NCI-H1092 treated with DMSO at 0.1 percent for 48 hours (cell line): Measurements from ENCODE around the gene ACP1.

ENCODE experiments used
- DNase-seq: peaks from one replicate; lab custom pipeline; 2025; lab: John Stamatoyannopoulos, UW

ACP1 gene

DNA sequence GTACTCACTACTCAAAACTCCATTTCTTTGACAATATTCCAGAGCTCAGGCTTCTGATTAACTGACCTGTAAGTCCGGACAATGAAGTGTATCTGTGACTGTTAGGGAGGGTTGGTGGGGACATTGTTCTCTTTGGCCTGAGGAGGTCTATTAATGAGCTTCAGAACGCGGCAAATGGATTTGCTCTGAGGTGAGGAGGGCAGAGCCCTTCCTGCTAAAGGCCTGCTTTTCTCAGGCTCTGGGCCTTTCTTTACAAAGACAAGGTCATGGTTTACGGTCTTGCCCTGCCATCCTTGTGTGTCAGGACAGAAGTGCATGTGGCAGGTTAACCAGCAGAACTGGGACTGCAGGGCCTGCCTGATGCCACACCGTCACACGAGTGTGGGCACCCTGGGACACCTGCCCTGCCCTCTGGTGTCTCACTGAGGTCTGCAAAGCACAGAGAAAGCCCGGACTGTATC lies 15.9 kb downstream of the ACP1 start:
- DNase-seq: no peak

DNA sequence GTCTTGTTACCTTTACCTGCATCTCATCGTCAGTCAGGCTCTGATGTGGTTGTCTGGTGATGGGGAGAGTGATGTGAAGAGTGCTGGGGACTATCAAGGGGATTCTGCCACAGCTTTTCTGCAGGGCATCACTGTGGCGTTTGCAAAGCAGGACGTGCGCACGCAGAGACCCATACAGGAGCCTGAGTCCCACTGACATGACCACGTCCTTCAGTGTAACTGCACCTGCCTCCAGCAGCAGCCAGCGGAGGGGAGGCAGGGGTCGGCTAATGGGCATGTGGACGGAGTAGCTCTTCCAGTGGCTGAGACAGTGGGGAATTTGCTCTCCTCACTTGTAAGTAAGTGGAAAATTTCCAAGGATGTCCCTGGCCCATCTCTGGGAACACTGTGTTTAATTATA lies 16.6 kb downstream of the ACP1 start:
- no peak for DNase-seq

DNA sequence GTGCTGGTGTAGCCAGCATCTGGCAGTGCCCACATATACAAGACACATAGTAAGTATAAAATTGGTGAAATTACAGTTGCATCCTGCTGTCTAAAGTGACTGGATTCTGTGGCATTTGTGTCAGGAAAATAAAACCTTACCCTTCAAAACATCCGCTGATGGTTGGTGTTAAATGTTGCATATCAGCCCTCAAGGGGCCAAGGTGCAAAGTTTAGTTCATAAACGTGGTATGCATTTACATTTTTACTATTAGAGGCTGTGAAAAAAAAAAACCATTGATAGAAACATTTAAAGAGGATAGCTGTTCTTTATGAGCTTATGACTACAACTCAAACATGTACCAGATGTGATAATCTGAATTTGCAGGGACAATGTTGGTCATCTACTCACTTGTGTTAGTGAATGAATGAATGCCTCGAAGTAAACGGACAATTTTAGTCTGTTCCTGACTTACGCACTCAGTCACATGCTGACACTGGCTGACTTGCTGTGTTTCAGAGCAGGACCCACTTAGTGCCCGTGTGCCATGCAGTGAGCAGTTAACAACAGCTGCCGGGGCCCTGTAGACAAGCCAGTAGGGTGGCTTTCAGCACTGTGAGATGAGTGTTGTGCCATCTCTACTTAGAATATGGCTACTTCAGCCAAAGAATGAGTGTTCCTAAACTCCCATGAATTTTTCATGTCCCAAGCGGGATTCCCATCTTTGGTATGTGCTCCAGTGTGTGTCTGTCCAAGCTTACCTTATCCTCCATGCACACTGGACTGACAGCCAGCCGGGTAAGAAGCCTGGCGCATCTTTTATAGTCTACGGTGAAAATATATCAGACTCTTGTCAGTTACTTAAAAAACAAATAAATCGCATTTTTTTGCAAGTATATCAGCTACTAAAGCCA lies 17.9 kb downstream of the ACP1 start:
- DNase-seq: no peak

DNA sequence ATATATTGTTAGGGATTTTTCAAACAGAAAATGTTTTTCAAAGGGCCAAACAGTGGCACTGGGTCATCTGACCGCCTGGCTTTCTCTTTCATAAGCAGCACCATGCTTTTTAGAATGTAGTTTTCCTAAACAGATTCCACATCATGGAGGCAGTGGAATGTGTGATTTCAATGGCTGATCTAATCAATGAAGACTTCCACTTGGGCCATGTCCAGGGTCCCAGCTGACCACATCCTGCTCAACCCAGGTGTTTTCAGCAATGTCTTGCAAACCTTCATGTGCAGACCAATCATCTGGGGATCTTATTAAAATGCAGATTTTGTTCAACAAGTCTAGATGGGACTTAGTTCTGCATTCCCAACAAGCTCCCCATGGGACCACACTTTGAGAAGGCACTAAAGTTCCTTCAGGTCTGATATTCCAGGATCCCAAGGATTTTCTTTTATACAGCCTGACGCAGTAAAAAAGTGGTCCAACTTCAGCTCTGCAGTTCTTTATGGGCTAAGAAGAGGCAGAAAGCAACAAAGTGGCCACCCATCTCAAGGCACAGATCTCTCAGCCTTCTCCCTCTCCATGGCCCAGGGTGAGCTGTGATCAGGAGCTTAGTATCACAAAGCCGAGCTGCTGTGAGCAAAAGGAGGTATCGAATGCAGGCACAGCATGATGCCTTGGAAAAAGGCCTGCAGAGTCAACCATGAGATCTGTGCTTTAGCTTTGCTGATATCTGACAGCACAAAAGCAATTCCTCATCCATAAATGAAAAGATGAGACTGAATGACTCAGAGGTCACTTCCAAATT lies 19.4 kb downstream of the ACP1 start:
- no peak for DNase-seq

DNA sequence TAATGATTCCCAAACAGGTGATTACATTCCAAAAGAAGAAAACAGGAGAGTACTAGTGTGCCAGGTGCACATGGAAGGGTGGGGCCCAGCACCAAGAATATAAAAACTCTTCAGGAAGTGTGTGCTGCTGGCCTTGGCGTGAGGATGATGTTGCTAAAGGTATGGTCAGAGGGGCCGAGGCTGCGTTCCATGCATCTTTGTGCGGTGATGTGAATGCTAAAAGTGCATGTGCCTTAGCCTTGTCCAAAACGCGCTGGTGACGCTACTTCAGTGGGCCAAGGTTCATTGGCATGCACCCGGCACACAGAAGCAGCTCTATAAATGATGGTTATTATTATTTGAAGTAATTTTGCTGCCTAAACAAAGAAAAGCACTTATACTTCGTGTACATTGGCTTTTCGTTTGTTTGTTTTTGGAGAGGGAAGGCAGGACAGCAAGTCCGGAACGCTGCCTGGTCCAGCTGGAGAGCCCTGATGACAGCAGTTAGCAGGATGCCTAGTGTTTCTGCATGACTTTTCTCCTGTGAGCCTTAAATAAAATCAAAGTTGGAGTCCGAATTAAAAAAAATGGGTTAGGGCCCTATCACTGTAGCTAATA lies 20.2 kb downstream of the ACP1 start:
- no peak for DNase-seq

DNA sequence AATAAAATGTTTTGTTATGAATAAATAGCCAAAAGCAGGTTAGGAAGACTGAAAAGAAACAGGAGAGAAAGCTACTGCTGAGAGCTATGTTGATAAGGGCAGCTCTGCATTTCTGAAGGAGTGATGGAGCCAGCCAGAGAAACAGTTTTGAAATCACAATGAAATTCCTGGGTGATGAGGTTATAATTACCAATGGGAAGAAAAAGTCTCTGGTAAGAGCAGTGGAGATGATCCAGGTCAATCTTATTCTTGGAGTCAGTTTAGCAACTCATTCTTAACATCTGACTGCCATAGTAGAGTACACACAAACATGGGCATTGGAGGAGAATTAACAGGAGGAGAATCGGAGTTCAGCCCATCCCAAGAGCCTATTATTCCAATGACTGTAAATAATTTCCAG lies 20.8 kb downstream of the ACP1 start:
- no peak for DNase-seq

DNA sequence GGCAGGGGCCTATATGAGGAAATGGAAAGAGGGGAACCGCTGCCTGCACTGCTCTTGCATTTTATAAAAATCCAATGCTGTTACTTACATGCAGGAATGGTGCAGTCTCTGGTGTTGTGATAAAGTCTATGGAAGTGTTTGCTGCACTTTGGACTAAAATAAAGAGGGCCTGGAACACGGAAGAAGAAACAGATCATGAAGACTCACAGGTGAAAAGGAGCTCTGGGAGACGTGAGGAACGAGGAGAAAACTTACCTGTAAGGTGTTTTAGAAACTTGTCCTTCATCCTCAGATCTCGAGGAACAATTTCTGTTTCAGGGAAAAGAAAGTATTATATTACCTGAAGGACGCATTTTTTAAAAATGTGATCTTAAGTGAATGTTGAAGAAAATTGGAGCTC lies 21.3 kb downstream of the ACP1 start:
- no peak for DNase-seq

DNA sequence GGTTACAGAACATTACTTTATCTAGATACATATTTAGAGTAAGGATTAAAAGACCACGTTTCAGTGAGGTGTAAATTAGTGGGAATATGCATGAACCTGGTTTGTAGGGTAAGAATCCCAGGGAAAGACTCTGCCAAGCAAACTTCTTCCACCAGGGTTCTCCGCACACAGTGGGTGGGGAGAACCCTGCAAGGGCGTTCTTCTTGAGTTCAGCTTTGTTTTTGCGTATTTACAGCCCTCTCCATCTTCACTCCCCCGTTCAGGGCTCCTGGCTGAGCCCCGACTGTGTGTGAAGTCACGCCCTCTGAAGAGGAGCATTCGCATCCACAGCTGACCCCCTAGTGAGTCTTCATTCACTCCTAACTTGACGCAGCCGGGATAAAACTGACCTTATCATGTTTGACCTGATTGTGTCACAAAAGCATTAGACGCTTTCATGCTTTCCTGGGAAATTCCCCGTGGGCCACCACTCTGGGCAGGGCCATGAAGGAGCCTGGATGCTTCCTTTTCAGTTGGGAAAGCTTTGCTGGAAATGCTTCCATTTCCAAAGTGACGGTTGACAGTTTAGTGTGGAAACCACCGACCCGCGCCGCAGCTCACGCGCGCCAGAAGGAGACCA lies 22.1 kb downstream of the ACP1 start:
- DNase-seq: no peak

DNA sequence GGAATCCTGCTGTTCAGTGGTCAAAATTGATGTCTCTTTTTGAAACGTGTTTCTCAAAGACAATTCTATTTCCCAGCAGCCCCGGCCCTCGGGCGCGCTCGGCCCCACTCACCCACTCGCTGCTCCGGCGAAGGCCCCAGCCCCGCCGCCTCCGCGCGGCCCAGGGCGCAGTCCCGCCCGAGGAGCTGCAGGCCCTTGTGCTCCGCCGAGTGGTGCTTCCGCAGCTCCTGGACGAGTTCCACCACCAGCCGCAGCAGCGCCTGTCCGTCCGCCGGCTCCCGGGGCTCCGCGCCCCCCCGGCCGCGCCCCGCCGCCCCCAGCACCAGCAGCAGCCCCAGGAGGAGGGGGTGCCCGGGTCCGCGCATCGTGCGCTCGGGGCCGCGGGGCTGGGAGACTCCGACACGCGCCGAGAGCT lies 22.7 kb downstream of the ACP1 start:
- DNase-seq: no peak

DNA sequence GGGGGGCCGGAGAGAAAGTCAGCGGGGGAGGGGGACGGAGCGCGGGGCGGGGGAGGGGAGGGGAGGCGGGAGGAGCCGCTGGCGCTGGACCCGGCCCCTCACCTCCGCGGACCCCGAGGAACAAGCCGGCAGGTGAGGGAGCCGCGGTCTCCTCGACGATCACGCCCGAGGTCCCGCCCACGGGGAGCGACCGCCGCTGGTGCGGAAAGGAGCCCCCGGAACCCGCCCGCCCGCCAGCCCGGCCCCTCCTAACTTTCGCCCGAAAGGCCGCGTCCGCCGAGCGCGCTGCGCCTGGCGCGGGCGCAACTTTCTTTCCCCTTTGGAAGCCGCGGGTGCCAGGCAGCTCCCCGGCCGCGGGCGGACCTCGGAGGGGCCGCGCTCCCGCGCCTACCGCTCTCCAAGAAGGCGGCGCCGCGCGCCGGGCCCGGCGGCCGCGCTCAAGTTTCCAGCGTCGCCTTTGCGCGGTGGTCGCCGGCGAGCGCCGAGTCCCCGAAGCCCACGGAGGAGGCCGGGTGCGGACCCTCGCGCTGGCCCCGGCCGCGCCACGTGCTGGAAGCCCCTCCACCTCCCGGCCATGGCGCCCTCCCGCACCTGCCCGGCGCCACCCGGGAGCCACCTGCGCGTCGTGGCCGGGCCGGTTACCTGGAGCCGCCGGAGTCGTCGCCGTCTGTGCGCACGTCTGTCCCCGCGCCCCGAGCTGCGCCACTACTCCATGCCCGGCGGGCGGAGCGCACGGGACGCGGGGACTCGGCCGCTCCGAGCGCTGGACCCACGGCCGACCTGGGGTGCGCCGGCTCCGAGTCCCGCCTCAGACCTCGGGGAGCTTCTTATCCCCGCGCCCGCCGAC lies 23.4 kb downstream of the ACP1 start, which contains the start of gene ALKAL2:
Gene ALKAL2, minus strand, starts transcription at position 181 of the 847 bp plus-strand sequence. CDS start 256 bp downstream, outside the sequence.
- DNase-seq: no peak

DNA sequence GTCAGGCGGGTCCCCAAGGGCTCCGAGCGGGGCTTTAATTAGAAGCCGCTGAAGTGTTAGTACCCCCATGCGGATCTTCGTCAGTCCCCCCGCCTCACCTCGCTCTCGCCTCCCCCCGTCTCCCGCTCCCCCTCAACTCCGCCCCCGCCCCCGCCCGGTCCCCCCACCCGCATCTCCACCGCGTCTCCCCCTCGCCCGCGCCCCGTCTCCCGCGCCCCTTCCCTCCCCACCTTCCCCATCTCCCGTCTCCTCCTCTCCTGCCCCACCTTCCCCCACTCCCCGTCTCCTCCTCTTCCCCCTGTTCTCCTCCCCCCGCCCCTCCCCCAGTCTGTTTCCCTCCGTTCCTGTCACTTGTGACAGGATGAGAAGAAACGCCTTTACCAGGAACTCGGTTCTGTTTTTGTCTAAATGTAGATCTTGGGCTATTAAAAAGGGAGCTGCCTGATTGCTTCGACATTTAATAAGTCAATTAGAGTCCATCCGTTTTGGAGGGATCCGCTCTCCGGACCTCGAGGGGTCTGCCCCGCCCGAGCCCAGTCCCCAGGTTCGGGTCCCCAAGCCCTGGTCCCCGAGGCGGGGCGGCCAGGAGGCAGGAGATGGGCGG lies 24.1 kb downstream of the ACP1 start:
- no peak for DNase-seq

DNA sequence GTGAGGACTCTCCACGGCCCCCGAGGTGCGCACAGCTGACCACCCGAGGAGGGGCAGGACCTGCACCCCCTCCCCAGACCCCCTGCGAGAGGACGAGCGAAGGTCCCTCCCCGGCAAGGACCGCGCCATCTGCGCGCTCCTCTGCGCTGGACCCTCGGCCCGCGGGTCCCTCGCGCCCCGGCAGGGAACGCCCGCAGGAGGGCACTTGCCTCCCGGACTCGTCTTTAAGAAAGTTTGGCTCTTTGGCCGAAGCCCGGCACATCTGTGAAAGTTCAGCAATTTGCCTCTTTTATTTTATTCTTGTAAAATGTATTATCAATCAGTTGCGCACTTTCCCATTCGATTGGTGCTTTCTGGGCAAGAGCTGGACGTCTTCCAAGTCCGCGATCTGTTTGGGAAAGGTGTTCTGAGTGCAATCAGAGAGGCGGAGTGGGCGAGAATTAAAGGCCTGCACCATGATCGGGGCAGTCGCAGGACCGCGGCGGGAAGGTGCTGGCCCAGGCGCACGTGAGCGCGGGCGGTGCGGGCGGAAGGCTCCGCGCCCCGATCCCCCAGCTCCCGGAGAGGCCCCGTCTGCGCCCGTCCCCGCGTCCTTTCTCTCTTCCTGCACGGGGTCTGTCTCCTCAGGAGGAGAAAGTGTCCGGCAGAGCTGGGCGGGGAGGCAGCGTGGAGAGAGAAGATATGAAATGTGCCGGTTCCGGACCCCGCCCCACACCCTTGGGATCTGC lies 24.8 kb downstream of the ACP1 start:
- DNase-seq: no peak

DNA sequence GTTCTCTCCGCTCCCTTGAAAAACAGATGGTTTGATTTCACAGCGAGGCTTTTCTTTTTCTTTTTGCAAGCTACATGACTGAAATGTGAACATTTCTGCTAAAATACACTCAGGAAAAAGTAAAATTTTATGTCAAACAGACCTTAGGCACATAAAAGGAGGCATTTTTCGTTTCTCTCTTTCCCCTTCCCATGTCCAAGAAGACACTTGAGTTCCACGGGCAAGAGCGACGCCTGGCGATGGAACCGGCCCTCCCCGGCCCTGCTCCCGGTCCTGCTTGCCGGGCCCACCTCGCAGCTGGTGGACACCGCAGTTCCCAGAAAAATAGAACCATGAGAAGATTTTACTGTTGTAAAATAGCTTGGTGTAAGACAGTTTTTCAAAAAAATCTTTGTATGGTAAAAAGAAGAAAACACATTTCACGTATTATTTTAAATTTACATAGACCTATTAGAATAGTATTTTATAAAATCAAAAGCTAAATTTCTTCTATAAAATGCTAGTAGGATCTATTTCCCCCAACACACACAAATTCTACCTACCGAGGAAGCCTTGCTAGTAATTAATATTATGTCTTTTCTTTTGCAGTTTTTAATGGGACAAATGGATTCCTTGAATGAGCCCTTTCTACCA lies 25.5 kb downstream of the ACP1 start:
- DNase-seq: peak; percentile 40

DNA sequence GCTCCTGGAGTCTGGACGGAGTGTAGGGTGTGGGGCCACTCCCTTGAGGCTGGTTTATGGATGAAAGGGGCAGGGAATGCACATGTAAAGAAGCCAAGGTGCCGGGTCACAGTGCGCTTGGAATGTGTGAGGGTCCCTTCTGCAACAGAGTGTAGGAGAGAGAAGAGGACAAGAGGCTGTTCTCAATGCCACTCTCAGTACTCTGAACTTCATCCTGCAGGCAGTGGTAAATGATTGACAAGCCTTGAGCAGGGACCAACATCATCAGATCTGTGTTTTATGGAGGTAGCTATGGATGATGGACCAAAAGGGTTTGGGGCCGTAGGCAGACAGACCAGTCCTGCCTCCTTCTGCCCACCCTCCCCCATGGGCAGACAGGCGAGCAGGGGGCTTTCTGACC lies 30.3 kb downstream of the ACP1 start:
- DNase-seq: no peak

DNA sequence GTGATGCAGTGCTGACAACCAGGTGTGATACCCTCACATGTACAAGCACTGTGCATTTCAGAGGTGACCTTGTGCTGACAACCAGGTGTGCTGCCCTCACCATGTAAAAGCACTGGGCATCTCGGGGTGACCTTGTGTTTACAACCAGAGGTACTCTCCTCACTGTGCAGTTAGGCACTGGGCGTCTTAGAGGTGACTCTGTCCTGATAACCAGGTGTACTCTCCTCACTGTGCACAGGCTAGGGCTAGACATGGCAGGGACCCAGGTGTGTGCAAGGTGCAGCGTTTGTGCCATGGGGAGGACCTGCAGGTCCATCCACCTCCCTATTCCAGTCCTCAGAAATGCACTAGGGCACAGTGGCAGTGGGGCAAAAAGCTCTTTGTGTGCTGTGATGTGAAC lies 31.6 kb downstream of the ACP1 start:
- DNase-seq: no peak

DNA sequence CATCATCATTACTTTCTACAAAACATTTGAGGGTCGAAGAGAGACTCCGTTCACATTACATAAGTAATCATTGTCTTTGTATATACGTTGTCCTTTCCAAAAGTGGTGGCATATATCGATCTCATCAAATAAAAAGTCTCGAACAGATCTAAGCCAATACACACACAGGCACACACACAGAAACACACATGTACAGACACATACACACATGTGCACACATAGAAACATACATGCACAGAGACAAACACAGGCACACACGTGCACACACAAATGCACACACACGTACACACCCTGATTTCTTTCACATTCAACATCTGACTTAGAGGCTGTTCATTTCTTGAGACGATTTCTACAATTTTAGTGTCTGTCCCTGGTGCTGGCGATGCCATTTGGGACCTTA lies 40.6 kb downstream of the ACP1 start:
- no peak for DNase-seq

DNA sequence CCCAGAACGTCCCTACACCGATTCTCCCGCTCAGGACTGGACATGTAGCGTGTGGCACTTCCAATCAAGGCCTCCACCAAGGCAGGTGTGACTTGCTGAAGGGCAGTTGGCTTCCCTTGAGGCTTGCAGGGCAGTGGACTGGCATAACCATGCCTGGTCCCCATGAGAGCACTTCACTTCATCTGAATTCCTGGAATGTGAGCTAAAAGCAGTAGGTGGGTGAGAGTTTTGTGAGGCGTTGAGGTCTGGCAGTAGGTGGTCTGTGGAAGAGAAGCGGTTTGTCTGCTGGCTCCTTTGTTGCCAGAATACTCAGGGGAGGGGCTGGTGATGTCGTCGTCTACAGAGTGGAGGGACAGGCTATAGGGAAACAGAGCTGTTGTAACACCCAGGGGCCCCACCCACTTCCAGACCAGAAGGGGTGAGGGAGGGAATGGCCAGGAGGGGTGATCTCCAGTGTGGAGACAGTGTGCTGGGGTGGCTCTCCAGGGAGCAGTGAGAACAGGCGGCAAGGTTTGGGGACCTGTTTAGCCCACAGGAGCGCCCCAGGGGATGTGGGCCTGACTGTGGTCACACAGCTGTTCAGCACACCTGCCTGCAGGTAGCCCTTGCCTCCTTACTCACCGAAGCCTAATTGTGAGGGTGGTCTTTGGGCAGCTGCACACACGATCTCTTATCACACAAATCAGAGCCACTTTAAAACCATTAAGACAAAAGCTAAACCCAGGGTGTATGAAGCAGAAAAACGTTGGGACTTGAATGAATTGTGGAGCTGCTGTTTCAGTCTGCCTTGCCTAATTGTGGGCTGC lies 44.6 kb downstream of the ACP1 start:
- DNase-seq: no peak

DNA sequence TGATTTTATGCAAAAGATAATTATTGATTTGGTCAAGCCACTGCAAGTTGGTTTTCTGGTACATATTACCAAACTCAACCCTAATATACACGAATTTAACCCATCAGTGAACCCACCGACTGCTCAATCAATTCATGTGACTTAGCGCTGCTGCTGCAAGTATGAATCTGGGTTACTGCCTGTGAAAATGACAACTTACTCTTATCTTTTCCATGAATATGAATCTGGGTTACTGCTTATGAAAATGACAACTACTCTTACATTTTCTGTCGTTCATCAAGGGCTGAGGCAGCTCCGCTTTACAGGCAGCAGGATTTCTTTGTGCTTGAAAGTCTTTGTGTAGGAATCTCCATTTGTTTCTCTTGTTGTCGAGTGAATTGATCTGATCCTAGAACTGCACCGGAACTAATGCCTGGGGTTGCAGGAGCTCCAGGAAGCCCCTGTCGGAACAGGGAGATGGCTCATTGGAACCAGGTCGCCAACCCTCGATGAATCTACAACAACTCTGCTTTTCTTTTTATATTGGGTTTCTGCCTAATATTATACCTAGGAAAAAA lies 45.3 kb downstream of the ACP1 start:
- DNase-seq: no peak
